ENCODE data around the gene CENPT.
"Not testable (repeated sequence)": the region's sequence is repeated elsewhere in the genome, so short reads cannot be mapped to it uniquely, and the experiment has no call there.

The CENPT gene

GRCh38 chr16:67846063-67846319, 1.5 kb downstream of the CENPT start:
- no peak for DNase-seq

- no peak for DNase-seq
These were observed 2.0 kb downstream of the CENPT start for GRCh38 chr16:67845291-67846062.

- no peak for DNase-seq
These were observed 3.0 kb downstream of the CENPT start for GRCh38 chr16:67844497-67844896.

- DNase-seq, result no peak
These were observed 4.1 kb downstream of the CENPT start for GRCh38 chr16:67843343-67843765.

GRCh38 chr16:67842509-67843342, 4.8 kb downstream of the CENPT start:
- DNase-seq, result peak; percentile 62

- DNase-seq, result peak; percentile 95
These were observed 5.5 kb downstream of the CENPT start, which contains the start of gene THAP11 for GRCh38 chr16:67841816-67842508. TSS of gene THAP11 (plus strand) at chr16:67842320. CDS start at chr16:67842555, 235 bp downstream.

GRCh38 chr16:67841198-67841815, 6.2 kb downstream of the CENPT start:
- no peak for DNase-seq

GRCh38 chr16:67837811-67838210, 9.7 kb downstream of the CENPT start:
- DNase-seq, result no peak

- DNase-seq, result not testable (repeated sequence)
These were observed 10.3 kb downstream of the CENPT start for GRCh38 chr16:67837190-67837589.

- no peak for DNase-seq
These were observed 13.3 kb downstream of the CENPT start for GRCh38 chr16:67834242-67834614.

- peak; percentile 94 for DNase-seq
These were observed 13.9 kb downstream of the CENPT start for GRCh38 chr16:67833415-67834241.

GRCh38 chr16:67833030-67833414, 14.5 kb downstream of the CENPT start:
- DNase-seq, result no peak

GRCh38 chr16:67828651-67829050, 18.8 kb downstream of the CENPT start:
- no peak for DNase-seq

GRCh38 chr16:67825906-67826305, 21.6 kb downstream of the CENPT start:
- DNase-seq, result no peak

GRCh38 chr16:67825119-67825518, 22.4 kb downstream of the CENPT start:
- no peak for DNase-seq

- DNase-seq, result no peak
These were observed 25.0 kb downstream of the CENPT start for GRCh38 chr16:67822511-67822910.

- no peak for DNase-seq
These were observed 26.8 kb downstream of the CENPT start for GRCh38 chr16:67820608-67821259.

- no peak for DNase-seq
These were observed 32.9 kb downstream of the CENPT start for GRCh38 chr16:67814567-67814966.

GRCh38 chr16:67811899-67812298, 35.6 kb downstream of the CENPT start:
- no peak for DNase-seq

- no peak for DNase-seq
These were observed 40.3 kb downstream of the CENPT start for GRCh38 chr16:67807148-67807682.

- DNase-seq, result peak; percentile 98
These were observed 40.9 kb downstream of the CENPT start, which contains the start of the genes RANBP10 and TSNAXIP1 for GRCh38 chr16:67806428-67807147. TSS of gene RANBP10 (minus strand) at chr16:67806560. CDS start at chr16:67806536, 24 bp downstream. TSS of gene TSNAXIP1 (plus strand) at chr16:67806889. CDS start at chr16:67807150, 261 bp downstream.

Measured in stimulated activated CD4-positive, alpha-beta T cell treated with anti-CD3 and anti-CD28 coated beads, Interleukin-4, amount 100 ng/mL, for 24 hours (primary cell).